Kidney (tissue), 14 donors: Measurements from ENCODE around the gene RRAD. TPM values are rescaled to one million over a fixed set of nuclear protein-coding genes. Genes with fewer than 3 reads are reported as not detected.
A peak's percentile ranks its signal among the peaks of the same experiment; 100 is the strongest.
"Not testable (repeated sequence)": the region's sequence is repeated elsewhere in the genome, so short reads cannot be mapped to it uniquely, and the experiment has no call there.

Experiments used
- DNase-seq, 5 donors: peaks; one replicate each; pipeline ENCODE4 v3.0.0-alpha.2; 2013 to 2020
- FAIRE-seq: peaks from 2 replicates; lab custom pipeline; 2012; peaks lifted over from hg19 to GRCh38; lab: Jason Lieb, UNC
- H3K27ac ChIP-seq, 2 donors: one replicate each; pipeline ENCODE4 v1.7.0; 2013; ENCODE audit warnings: low read depth in 2 of 2, low read length in 2 of 2, inconsistent platforms in 1 of 2
- H3K27me3 ChIP-seq: one replicate; pipeline ENCODE4 v1.7.1; 2013; ENCODE audit warnings: low read length, inconsistent platforms; ENCODE audit not compliant: control insufficient read depth, insufficient read depth
- H3K36me3 ChIP-seq, 3 donors: one replicate each; pipeline versions ENCODE4 v1.7.0 to v1.7.1; 2013; ENCODE audit warnings: low read length in 3 of 3, control low read depth in 1 of 3, inconsistent platforms in 1 of 3; ENCODE audit not compliant: insufficient read depth in 3 of 3, control insufficient read depth in 2 of 3
- H3K4me1 ChIP-seq, 3 donors: one replicate each; pipeline versions ENCODE4 v1.7.0 to v1.7.1; 2013; ENCODE audit warnings: low read length in 3 of 3, inconsistent platforms in 1 of 3, low read depth in 1 of 3; ENCODE audit not compliant: control insufficient read depth in 2 of 3, insufficient read depth in 2 of 3
- H3K4me3 ChIP-seq, 3 donors: one replicate each; pipeline versions ENCODE4 v1.7.0 to v1.8.1; 2013; ENCODE audit warnings: low read length in 3 of 3, control low read depth in 1 of 3, inconsistent platforms in 1 of 3
- H3K9ac ChIP-seq, 3 donors: one replicate each; pipeline versions ENCODE4 v1.7.0 to v1.7.1; 2013; ENCODE audit warnings: low read length in 3 of 3, control low read depth in 1 of 3, inconsistent platforms in 1 of 3
- H3K9me3 ChIP-seq, 3 donors: one replicate each; pipeline versions ENCODE4 v1.7.0 to v1.7.1; 2013; ENCODE audit warnings: low read length in 3 of 3, control low read depth in 1 of 3, inconsistent platforms in 1 of 3; ENCODE audit not compliant: control insufficient read depth in 2 of 3, insufficient read depth in 1 of 3
- CTCF ChIP-seq: IDR thresholded peaks from 3 replicates; pipeline ENCODE4 v1.5.1; 2012; ENCODE audit warnings: mild to moderate bottlenecking, moderate library complexity, borderline replicate concordance; ENCODE audit not compliant: insufficient read depth; ENCODE audit errors: extremely low read depth
- intact Hi-C: fragments of 100-400 bp; cut with DNase I; formaldehyde crosslinking; loops from one replicate; pipeline ENCODE4 v1.11.1; 2022
- polyA plus RNA-seq: library from polyadenylated mRNA; stranded (reverse); fragments of 350-450 nt; fragmentation: Illumina TruSeq; extraction: RNeasy Lipid Tissue Mini Kit (QIAGEN cat#74804); gene quantifications from one replicate; pipeline ENCODE4 v1.2.3, GENCODE V29; 2014; ENCODE audit warnings: low read depth, low replicate concordance; ENCODE audit not compliant: insufficient read depth
- total RNA-seq: library from RNA; stranded (reverse); fragmentation: NEBNext Ultra II Directional; extraction: Animal tissue kit (Norgen Biotek cat#: 25700); gene quantifications from one replicate; pipeline ENCODE4 v1.2.1, GENCODE V29; 2021
- donor health status: control.
- donor health status: control.
- donor health status: control.
- donor health status: control.
- donor health status: control.
- donor health status: DM: yes; HTN: yes; CAD: no.
- donor health status: Normal renal cell carcinoma (clear cell type).

The RRAD gene
- total and polyA plus RNA-seq, 2 donors from 2014 or later, result 14.3 to 90.9 TPM

DNA sequence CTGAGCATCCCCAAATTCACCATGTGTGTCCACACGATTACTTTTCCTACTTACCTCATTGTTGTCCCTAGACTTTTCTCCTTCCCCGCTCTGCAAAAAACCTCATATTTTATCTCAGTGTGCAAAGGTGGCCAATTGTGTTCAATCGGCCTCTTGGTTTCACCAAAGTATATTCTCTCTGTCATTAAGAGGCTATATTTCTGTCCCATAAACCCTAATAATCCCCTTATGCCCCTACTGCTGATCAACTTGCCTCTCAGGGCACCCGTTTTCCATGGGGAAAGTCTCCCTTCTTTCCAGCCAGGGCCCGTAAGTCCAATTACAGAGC lies 21.6 kb upstream of the RRAD start:
- FAIRE-seq (no peak), DNase-seq (no peak)
- peak overlapping the region in 1 of 3 donors; percentile 4 for H3K9ac ChIP-seq
- intact Hi-C loops, result no loop called here
- peaks cover 2% of the 10 kb centered on the region for H3K27me3 ChIP-seq
- peaks cover 0 to 10% (median 9%) of the 10 kb centered on the region in 3 donors for H3K4me1 ChIP-seq
- H3K36me3 ChIP-seq, result peaks cover 0 to 12% (median 9%) of the 10 kb centered on the region in 3 donors
- TF ChIP-seq CTCF, result no peak
- no peak overlapping the region for H3K4me3 ChIP-seq
- H3K27ac ChIP-seq, result no peak overlapping the region
- no peaks in the 10 kb centered on the region for H3K9me3 ChIP-seq

GRCh38 chr16:66946541-66946940 lies 21.2 kb upstream of the RRAD start:
- H3K9ac ChIP-seq, result peak overlapping the region in 1 of 3 donors; percentile 4
- H3K9me3 ChIP-seq, result no peaks in the 10 kb centered on the region
- peaks cover 0 to 10% (median 9%) of the 10 kb centered on the region in 3 donors for H3K4me1 ChIP-seq
- DNase-seq (no peak), FAIRE-seq (no peak)
- intact Hi-C loops, result no loop called here
- no peak overlapping the region for H3K4me3 ChIP-seq
- no peak for TF ChIP-seq CTCF
- H3K36me3 ChIP-seq, result peaks cover 0 to 14% (median 13%) of the 10 kb centered on the region in 3 donors
- no peak overlapping the region for H3K27ac ChIP-seq
- peaks cover 2% of the 10 kb centered on the region for H3K27me3 ChIP-seq

DNA sequence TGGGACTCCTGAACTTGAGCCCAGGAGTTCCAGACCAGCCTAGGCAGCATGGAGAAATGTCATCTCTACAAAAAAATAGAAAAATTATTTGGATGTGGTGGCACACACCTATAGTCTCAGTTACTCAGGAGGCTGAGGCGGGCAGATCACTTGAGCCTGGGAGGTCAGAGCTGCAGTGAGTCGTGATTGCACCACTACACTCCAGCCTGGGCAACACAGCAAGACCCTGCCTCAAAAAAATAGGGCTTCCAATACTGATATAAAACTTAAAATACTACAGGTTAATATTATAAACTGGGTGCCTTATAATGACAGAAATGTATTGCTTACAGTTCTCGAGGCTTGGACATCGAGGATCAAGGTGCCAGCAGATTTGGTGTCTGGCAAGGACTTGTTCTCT lies 20.6 kb upstream of the RRAD start:
- TF ChIP-seq CTCF, result no peak
- peaks cover 0 to 10% (median 9%) of the 10 kb centered on the region in 3 donors for H3K4me1 ChIP-seq
- H3K4me3 ChIP-seq, result no peak overlapping the region
- H3K27me3 ChIP-seq, result peaks cover 2% of the 10 kb centered on the region
- no peak for FAIRE-seq
- H3K27ac ChIP-seq, result no peak overlapping the region
- no peak for DNase-seq
- intact Hi-C loops, result no loop called here
- H3K9me3 ChIP-seq, result no peaks in the 10 kb centered on the region
- peaks cover 0 to 19% (median 19%) of the 10 kb centered on the region in 3 donors for H3K36me3 ChIP-seq
- no peak overlapping the region for H3K9ac ChIP-seq

GRCh38 chr16:66944971-66945370 lies 19.6 kb upstream of the RRAD start:
- FAIRE-seq, intact Hi-C loops, H3K9ac ChIP-seq, H3K27ac ChIP-seq, H3K4me3 ChIP-seq, H3K9me3 ChIP-seq, H3K27me3 ChIP-seq, DNase-seq: not testable (repeated sequence)
- H3K4me1 ChIP-seq, result peaks cover 0 to 10% (median 9%) of the 10 kb centered on the region in 3 donors
- H3K36me3 ChIP-seq, result peaks cover 0 to 28% (median 27%) of the 10 kb centered on the region in 3 donors
